ENCODE data around the gene PLAC1.
A peak's percentile ranks its signal among the peaks of the same experiment; 100 is the strongest.

The PLAC1 gene

GRCh38 chrX:134622056-134622812 lies 36.0 kb downstream of the PLAC1 start:
- Histone ChIP-seq H3K27me3 (ENCODE audit: insufficient read depth, low read depth) (no peaks in the 10 kb centered on the region), H3K4me3 (IDR thresholded peaks at IDR 0.05; ENCODE audit: insufficient read depth, low read depth, low read length) (no peak overlapping the region), H4K20me1 (ENCODE audit: insufficient read depth) (no peaks in the 10 kb centered on the region), H3K79me2 (ENCODE audit: insufficient read depth, low read depth) (no peaks in the 10 kb centered on the region), H3K27ac (peak overlapping the region; percentile 96), H2AFZ (ENCODE audit: low read depth) (peak overlapping the region; percentile 72; the same call in 1 of the 2 replicates), H3K4me1 (ENCODE audit: low read depth, poor library complexity, severe bottlenecking) (peaks cover 40% of the 10 kb centered on the region), H3K4me2 (peak overlapping the region; percentile 64), H3K36me3 (ENCODE audit: insufficient read depth) (no peaks in the 10 kb centered on the region), H3K9ac (peak overlapping the region; percentile 68)
- no peak for TF ChIP-seq CTCF (conservative IDR thresholded peaks at IDR 0.05; ENCODE audit: low read depth, low read length)

DNA sequence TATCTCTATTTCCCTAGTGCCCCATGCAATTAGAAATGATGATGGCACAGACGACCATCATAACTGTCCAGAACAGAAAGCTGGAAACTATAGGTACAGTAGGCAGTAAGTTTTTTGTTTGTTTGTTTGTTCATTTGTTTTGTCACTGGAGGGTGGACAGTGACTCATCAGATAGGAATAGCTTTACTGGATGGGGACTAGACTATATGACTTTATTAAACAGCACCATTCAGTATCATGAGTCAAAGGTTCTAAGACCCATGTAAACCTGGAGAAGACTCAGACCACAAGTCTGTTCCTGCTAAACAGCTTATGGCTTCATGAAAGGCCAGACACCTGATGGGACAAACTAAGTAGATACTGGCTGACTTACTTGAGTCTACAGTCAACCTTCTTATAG lies 38.4 kb downstream of the PLAC1 start:
- no peaks in the 10 kb centered on the region for H3K36me3 ChIP-seq (ENCODE audit: insufficient read depth)
- H3K4me1 ChIP-seq (ENCODE audit: low read depth, poor library complexity, severe bottlenecking): peaks cover 35% of the 10 kb centered on the region
- TF ChIP-seq CTCF (conservative IDR thresholded peaks at IDR 0.05; ENCODE audit: low read depth, low read length): no peak
- H3K79me2 ChIP-seq (ENCODE audit: insufficient read depth, low read depth): no peaks in the 10 kb centered on the region
- no peaks in the 10 kb centered on the region for H3K27me3 ChIP-seq (ENCODE audit: insufficient read depth, low read depth)
- H4K20me1 ChIP-seq (ENCODE audit: insufficient read depth): no peaks in the 10 kb centered on the region
- no peak overlapping the region for H2AFZ ChIP-seq (ENCODE audit: low read depth)
- no peak overlapping the region for H3K4me2 ChIP-seq
- H3K27ac ChIP-seq: no peak overlapping the region
- no peak overlapping the region for H3K9ac ChIP-seq
- H3K4me3 ChIP-seq (IDR thresholded peaks at IDR 0.05; ENCODE audit: insufficient read depth, low read depth, low read length): no peak overlapping the region

DNA sequence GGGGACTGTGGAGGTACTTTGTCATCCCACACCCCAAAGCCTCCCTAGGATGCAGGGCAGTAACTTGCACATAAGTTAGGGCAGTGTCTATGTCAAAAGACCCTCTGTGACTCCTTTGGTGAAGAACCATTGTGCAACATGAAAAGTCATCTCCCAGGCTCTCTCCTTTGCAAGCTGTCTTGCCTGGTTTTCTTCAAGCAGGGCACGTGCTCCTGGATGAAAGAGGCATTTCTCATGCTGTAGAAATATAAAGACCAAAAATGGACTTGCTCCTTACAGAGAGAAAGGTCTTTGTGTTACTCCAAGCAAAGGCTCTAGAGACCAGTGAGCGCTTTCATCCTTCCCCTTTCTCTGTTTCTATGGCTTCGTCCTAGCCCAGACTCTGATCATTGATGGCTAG lies 44.9 kb downstream of the PLAC1 start:
- H3K4me2 ChIP-seq: no peak overlapping the region

DNA sequence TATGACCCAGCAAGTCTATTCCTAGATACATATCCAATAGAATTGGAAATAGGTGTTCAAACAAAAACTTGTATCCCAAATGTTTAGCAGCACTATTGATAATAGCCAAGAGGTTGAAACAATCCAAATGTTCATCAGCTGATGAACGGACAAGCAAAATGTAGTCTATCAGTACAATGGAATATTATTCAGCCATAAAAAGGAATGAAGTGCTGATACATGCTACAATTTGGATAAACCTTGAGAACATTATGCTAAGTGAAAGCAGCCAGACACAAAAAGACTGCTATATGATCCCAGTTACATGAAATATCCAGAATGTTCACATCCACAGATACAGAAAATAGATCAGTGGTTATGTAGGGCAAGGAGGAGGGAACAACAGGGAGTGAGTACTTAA lies 50.1 kb downstream of the PLAC1 start:
- no peaks in the 10 kb centered on the region for H3K27me3 ChIP-seq (ENCODE audit: insufficient read depth, low read depth)
- no peak overlapping the region for H3K27ac ChIP-seq
- H3K9ac ChIP-seq: no peak overlapping the region
- H3K4me2 ChIP-seq: no peak overlapping the region
- H3K4me3 ChIP-seq (IDR thresholded peaks at IDR 0.05; ENCODE audit: insufficient read depth, low read depth, low read length): no peak overlapping the region
- H4K20me1 ChIP-seq (ENCODE audit: insufficient read depth): no peaks in the 10 kb centered on the region
- H3K4me1 ChIP-seq (ENCODE audit: low read depth, poor library complexity, severe bottlenecking): peaks cover 5% of the 10 kb centered on the region
- no peaks in the 10 kb centered on the region for H3K79me2 ChIP-seq (ENCODE audit: insufficient read depth, low read depth)
- no peak overlapping the region for H2AFZ ChIP-seq (ENCODE audit: low read depth)
- no peak for TF ChIP-seq CTCF (conservative IDR thresholded peaks at IDR 0.05; ENCODE audit: low read depth, low read length)
- H3K36me3 ChIP-seq (ENCODE audit: insufficient read depth): no peaks in the 10 kb centered on the region

More for the DNA sequence above, 44.9 kb downstream of the PLAC1 start:
- no peak overlapping the region for H3K27ac ChIP-seq
- no peak for TF ChIP-seq CTCF (conservative IDR thresholded peaks at IDR 0.05; ENCODE audit: low read depth, low read length)
- H3K4me1 ChIP-seq (ENCODE audit: low read depth, poor library complexity, severe bottlenecking): no peaks in the 10 kb centered on the region
- H2AFZ ChIP-seq (ENCODE audit: low read depth): no peak overlapping the region
- no peak overlapping the region for H3K4me3 ChIP-seq (IDR thresholded peaks at IDR 0.05; ENCODE audit: insufficient read depth, low read depth, low read length)
- no peaks in the 10 kb centered on the region for H3K79me2 ChIP-seq (ENCODE audit: insufficient read depth, low read depth)
- no peak overlapping the region for H3K9ac ChIP-seq
- no peaks in the 10 kb centered on the region for H3K36me3 ChIP-seq (ENCODE audit: insufficient read depth)
- H3K27me3 ChIP-seq (ENCODE audit: insufficient read depth, low read depth): no peaks in the 10 kb centered on the region
- no peaks in the 10 kb centered on the region for H4K20me1 ChIP-seq (ENCODE audit: insufficient read depth)
